ENCODE data around the gene ANKRD13A. TPM values are rescaled to one million over a fixed set of nuclear protein-coding genes. Genes with fewer than 3 reads are reported as not detected.

ANKRD13A gene
- total RNA-seq, 1 donor from 2014 or later: 35.4 TPM

DNA sequence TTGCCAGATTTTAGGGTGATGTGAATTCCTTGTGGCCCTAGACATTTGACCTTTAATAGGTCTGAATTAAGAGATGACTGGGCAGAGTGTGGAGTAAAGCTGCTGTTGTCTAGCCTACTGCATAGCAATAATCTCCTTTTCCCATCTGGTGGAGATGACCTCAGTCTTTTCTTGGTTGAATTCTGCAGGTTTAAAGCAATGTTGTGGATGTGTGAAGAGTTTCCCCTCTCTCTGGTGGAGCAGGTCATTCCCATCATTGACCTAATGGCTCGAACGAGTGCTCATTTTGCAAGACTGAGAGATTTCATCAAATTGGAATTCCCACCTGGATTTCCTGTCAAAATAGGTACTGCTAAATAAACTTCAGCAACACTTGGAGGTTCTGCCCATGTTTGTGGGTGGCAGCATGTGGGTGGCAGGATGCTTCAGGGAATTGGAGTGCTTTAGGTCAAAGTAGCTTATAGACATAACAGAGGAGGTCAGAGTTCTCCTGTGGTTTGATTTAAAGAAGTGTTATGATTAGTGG is 30.1 kb downstream of the ANKRD13A start:
- Mint-ChIP-seq H3K4me3 (no peak overlapping the region), H3K4me1 (no peaks in the 10 kb centered on the region), H3K36me3 (peaks cover 27% of the 10 kb centered on the region), H3K27me3 (ENCODE audit: insufficient read depth, low read depth) (peaks cover 2% of the 10 kb centered on the region), H3K9me3 (no peaks in the 10 kb centered on the region), H3K27ac (no peak overlapping the region)
- H3K4me1 ChIP-seq: no peaks in the 10 kb centered on the region
- no peak for TF ChIP-seq EZH2phosphoT487 (IDR thresholded peaks at IDR 0.05)
- no peak for TF ChIP-seq EZH2 (IDR thresholded peaks at IDR 0.05)
- TF ChIP-seq, protein P1, sequence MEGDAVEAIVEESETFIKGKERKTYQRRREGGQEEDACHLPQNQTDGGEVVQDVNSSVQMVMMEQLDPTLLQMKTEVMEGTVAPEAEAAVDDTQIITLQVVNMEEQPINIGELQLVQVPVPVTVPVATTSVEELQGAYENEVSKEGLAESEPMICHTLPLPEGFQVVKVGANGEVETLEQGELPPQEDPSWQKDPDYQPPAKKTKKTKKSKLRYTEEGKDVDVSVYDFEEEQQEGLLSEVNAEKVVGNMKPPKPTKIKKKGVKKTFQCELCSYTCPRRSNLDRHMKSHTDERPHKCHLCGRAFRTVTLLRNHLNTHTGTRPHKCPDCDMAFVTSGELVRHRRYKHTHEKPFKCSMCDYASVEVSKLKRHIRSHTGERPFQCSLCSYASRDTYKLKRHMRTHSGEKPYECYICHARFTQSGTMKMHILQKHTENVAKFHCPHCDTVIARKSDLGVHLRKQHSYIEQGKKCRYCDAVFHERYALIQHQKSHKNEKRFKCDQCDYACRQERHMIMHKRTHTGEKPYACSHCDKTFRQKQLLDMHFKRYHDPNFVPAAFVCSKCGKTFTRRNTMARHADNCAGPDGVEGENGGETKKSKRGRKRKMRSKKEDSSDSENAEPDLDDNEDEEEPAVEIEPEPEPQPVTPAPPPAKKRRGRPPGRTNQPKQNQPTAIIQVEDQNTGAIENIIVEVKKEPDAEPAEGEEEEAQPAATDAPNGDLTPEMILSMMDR (IDR thresholded peaks at IDR 0.05): no peak
- H3K4me3 ChIP-seq: no peak overlapping the region
- H3F3A ChIP-seq (ENCODE audit: low read depth): no peaks in the 10 kb centered on the region
- H3K4me2 ChIP-seq: no peak overlapping the region
- no peaks in the 10 kb centered on the region for H3K9me3 ChIP-seq (ENCODE audit: low read depth)
- H3K9ac ChIP-seq: no peak overlapping the region
- DNase-seq (ENCODE audit: low spot score): no peak
- no peaks in the 10 kb centered on the region for H3K27me3 ChIP-seq
- H4K20me1 ChIP-seq (ENCODE audit: low read depth): no peaks in the 10 kb centered on the region
- H3K27ac ChIP-seq: no peak overlapping the region
- no peaks in the 10 kb centered on the region for H3K79me2 ChIP-seq (ENCODE audit: low read depth)
- H3K36me3 ChIP-seq: no peaks in the 10 kb centered on the region
- no peak overlapping the region for H2AFZ ChIP-seq (replicated peaks)

GRCh38 chr12:110033888-110034287 is 34.7 kb downstream of the ANKRD13A start:
- H2AFZ ChIP-seq (replicated peaks): no peak overlapping the region
- no peaks in the 10 kb centered on the region for H3K27me3 ChIP-seq
- H3K4me1 Mint-ChIP-seq: peaks cover 8% of the 10 kb centered on the region
- peaks cover 6% of the 10 kb centered on the region for H3K4me1 ChIP-seq
- H3K27ac ChIP-seq: no peak overlapping the region
- H3K27me3 Mint-ChIP-seq (ENCODE audit: insufficient read depth, low read depth): no peaks in the 10 kb centered on the region
- no peaks in the 10 kb centered on the region for H3K9me3 ChIP-seq (ENCODE audit: low read depth)
- no peak overlapping the region for H3K27ac Mint-ChIP-seq
- no peak overlapping the region for H3K9ac ChIP-seq
- no peak overlapping the region for H3K4me2 ChIP-seq
- H4K20me1 ChIP-seq (ENCODE audit: low read depth): peaks cover 6% of the 10 kb centered on the region
- H3K4me3 Mint-ChIP-seq: no peak overlapping the region
- H3K36me3 Mint-ChIP-seq: peaks cover 23% of the 10 kb centered on the region
- no peaks in the 10 kb centered on the region for H3F3A ChIP-seq (ENCODE audit: low read depth)
- H3K36me3 ChIP-seq: no peaks in the 10 kb centered on the region
- no peak overlapping the region for H3K4me3 ChIP-seq
- H3K79me2 ChIP-seq (ENCODE audit: low read depth): no peaks in the 10 kb centered on the region
- TF ChIP-seq, protein P1 (IDR thresholded peaks at IDR 0.05): no peak
- TF ChIP-seq EZH2 (IDR thresholded peaks at IDR 0.05) (no peak), EZH2phosphoT487 (IDR thresholded peaks at IDR 0.05) (no peak)
- DNase-seq (ENCODE audit: low spot score): no peak
- no peaks in the 10 kb centered on the region for H3K9me3 Mint-ChIP-seq

DNA sequence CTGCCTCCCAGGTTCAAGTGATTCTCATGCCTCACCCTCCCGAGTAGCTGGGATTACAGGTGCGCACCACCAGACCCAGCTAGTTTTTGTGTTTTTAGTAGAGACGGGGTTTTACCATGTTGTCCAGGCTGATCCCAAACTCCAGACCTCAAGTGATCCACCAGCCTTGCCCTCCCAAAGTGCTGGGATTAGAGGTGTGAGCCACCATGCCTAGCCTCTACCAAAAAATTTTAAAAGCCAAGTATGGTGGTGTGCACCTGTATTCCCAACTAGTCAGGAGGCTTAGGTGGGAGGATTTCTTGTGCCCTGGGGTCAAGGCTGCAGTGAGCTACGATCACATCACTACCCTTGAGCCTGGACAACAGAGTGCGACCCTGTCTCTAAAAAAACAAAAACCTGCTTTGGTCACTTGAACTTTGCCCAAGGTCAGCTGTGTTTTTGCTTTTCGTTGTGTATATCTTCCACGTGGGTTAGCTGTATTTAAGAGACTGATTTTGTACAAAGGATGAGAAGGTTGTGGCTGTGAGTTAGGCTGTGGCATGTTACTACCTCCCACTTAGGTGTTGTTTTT is 36.4 kb downstream of the ANKRD13A start:
- Histone ChIP-seq H3K9me3 (ENCODE audit: low read depth) (no peaks in the 10 kb centered on the region), H3K4me3 (no peak overlapping the region), H3K27me3 (no peaks in the 10 kb centered on the region), H3K4me2 (no peak overlapping the region), H3K4me1 (peaks cover 6% of the 10 kb centered on the region), H3K9ac (no peak overlapping the region), H3K79me2 (ENCODE audit: low read depth) (no peaks in the 10 kb centered on the region), H3K27ac (no peak overlapping the region), H2AFZ (replicated peaks) (no peak overlapping the region), H3F3A (ENCODE audit: low read depth) (no peaks in the 10 kb centered on the region), H3K36me3 (no peaks in the 10 kb centered on the region), H4K20me1 (ENCODE audit: low read depth) (peaks cover 6% of the 10 kb centered on the region)
- no peak overlapping the region for H3K27ac Mint-ChIP-seq
- no peaks in the 10 kb centered on the region for H3K27me3 Mint-ChIP-seq (ENCODE audit: insufficient read depth, low read depth)
- H3K4me1 Mint-ChIP-seq: peaks cover 8% of the 10 kb centered on the region
- H3K9me3 Mint-ChIP-seq: no peaks in the 10 kb centered on the region
- no peak for DNase-seq (ENCODE audit: low spot score)
- TF ChIP-seq EZH2 (IDR thresholded peaks at IDR 0.05) (no peak), EZH2phosphoT487 (IDR thresholded peaks at IDR 0.05) (no peak)
- TF ChIP-seq, protein P1 (IDR thresholded peaks at IDR 0.05): no peak
- H3K4me3 Mint-ChIP-seq: no peak overlapping the region
- H3K36me3 Mint-ChIP-seq: peaks cover 16% of the 10 kb centered on the region
